Fibroblast of lung (primary cell): ENCODE measurements around the gene CDK4. TPM values are rescaled to one million over a fixed set of nuclear protein-coding genes. Genes with fewer than 3 reads are reported as not detected.

Source experiments
- DNase-seq, 2 donors: peaks; one replicate each; pipeline versions ENCODE4 v3.0.0 to v3.0.0-alpha.2; 2010; ENCODE audit warnings: low read depth in 2 of 2
- H2AFZ ChIP-seq: 2 replicates; pipeline ENCODE4 v1.5.1; 2012; ENCODE audit warnings: low read length, control low read depth, inconsistent platforms
- H3K27ac ChIP-seq: 2 replicates; pipeline ENCODE4 v1.5.1; 2011; ENCODE audit warnings: low read length, control low read depth; ENCODE audit not compliant: insufficient read depth
- H3K27me3 ChIP-seq: 2 replicates; pipeline ENCODE4 v1.5.1; 2011; ENCODE audit warnings: mild to moderate bottlenecking, low read length; ENCODE audit not compliant: control insufficient read depth, insufficient read depth
- H3K36me3 ChIP-seq: 2 replicates; pipeline ENCODE4 v1.5.1; 2011; ENCODE audit warnings: low read length; ENCODE audit not compliant: control insufficient read depth, insufficient read depth
- H3K4me1 ChIP-seq: 2 replicates; pipeline ENCODE4 v1.5.1; 2011; ENCODE audit warnings: low read length; ENCODE audit not compliant: control insufficient read depth, insufficient read depth; ENCODE audit errors: extremely low read depth
- H3K4me2 ChIP-seq: 2 replicates; pipeline ENCODE4 v1.5.1; 2011; ENCODE audit warnings: low read length, control low read depth; ENCODE audit not compliant: insufficient read depth; ENCODE audit errors: extremely low read depth
- H3K4me3 ChIP-seq, 4 experiments: fragments of 200-600 bp in 1 of 4; sonication (generic) in 1 of 4; replicated peaks in 1 of 4; 2 replicates each; pipeline ENCODE4 v1.5.1; 2011 to 2016; ENCODE audit warnings: low read length in 4 of 4, low read depth in 3 of 4, mild to moderate bottlenecking in 3 of 4, control low read depth in 2 of 4, inconsistent platforms in 1 of 4, mixed read lengths in 1 of 4; ENCODE audit not compliant: insufficient read depth in 1 of 4; ENCODE audit errors: control extremely low read depth in 1 of 4
- H3K79me2 ChIP-seq: 2 replicates; pipeline ENCODE4 v1.5.1; 2012; ENCODE audit warnings: mild to moderate bottlenecking, low read length, inconsistent platforms; ENCODE audit not compliant: control insufficient read depth, insufficient read depth
- H3K9ac ChIP-seq: 2 replicates; pipeline ENCODE4 v1.5.1; 2011; ENCODE audit warnings: mild to moderate bottlenecking, low read length, control low read depth; ENCODE audit not compliant: insufficient read depth
- H3K9me3 ChIP-seq: 2 replicates; pipeline ENCODE4 v1.5.1; 2012; ENCODE audit warnings: low read depth, low read length; ENCODE audit not compliant: control insufficient read depth, insufficient read depth
- H4K20me1 ChIP-seq: 2 replicates; pipeline ENCODE4 v1.5.1; 2011; ENCODE audit warnings: low read length; ENCODE audit not compliant: control insufficient read depth, insufficient read depth; ENCODE audit errors: extremely low read depth
- CTCF ChIP-seq, 2 donors: IDR thresholded peaks in 1 of 2; conservative IDR thresholded peaks in 1 of 2; 1 replicate in 1 of 2; 2 replicates in 1 of 2; pipeline ENCODE4 v1.5.1; 2011 to 2012; ENCODE audit warnings: low read length in 2 of 2, control low read depth in 1 of 2, inconsistent platforms in 1 of 2, low read depth in 1 of 2, mild to moderate bottlenecking in 1 of 2
- EZH2 ChIP-seq: IDR thresholded peaks from 2 replicates; pipeline ENCODE4 v1.5.1; 2012; ENCODE audit warnings: low read length, control low read depth, mild to moderate bottlenecking; ENCODE audit errors: missing control alignments
- polyA plus RNA-seq, 2 donors: library from polyadenylated mRNA; depleted of rRNA in 1 of 2; stranded (reverse) in 1 of 2; unstranded in 1 of 2; fragments of >200 nt; gene quantifications; 2 replicates each; pipeline ENCODE4 v1.2.1, GENCODE V29; 2011 to 2012; ENCODE audit warnings: missing spikeins in 1 of 2
- total RNA-seq: library from RNA; depleted of rRNA; stranded (reverse); fragments of >200 nt; gene quantifications from 2 replicates; pipeline ENCODE4 v1.2.1, GENCODE V29; 2014

The CDK4 gene
- total and polyA plus RNA-seq, 2 donors (not counting 1 experiment from before 2014, with no cell fraction given): 183 to 233 TPM

- Histone ChIP-seq H3K4me1 (peaks cover 3% of the 10 kb centered on the region), H3K27me3 (peaks cover 64% of the 10 kb centered on the region), H3K9ac (no peak overlapping the region), H3K27ac (no peak overlapping the region), H4K20me1 (no peaks in the 10 kb centered on the region), H3K4me3 (no peak overlapping the region), H3K36me3 (no peaks in the 10 kb centered on the region), H3K4me2 (no peak overlapping the region), H3K9me3 (no peaks in the 10 kb centered on the region), H3K79me2 (no peaks in the 10 kb centered on the region), H2AFZ (no peak overlapping the region)
- TF ChIP-seq EZH2 (peak; percentile 85), CTCF (conservative IDR thresholded peaks at IDR 0.05 in 1 of 2, IDR thresholded peaks at IDR 0.05 in 1 of 2; ENCODE audit: low read depth in 1 of 2, low read length in 2 of 2) (no peak)
- DNase-seq: no peak
Observed at GRCh38 chr12:57739387-57739786, 12.7 kb downstream of the CDK4 start.

DNA sequence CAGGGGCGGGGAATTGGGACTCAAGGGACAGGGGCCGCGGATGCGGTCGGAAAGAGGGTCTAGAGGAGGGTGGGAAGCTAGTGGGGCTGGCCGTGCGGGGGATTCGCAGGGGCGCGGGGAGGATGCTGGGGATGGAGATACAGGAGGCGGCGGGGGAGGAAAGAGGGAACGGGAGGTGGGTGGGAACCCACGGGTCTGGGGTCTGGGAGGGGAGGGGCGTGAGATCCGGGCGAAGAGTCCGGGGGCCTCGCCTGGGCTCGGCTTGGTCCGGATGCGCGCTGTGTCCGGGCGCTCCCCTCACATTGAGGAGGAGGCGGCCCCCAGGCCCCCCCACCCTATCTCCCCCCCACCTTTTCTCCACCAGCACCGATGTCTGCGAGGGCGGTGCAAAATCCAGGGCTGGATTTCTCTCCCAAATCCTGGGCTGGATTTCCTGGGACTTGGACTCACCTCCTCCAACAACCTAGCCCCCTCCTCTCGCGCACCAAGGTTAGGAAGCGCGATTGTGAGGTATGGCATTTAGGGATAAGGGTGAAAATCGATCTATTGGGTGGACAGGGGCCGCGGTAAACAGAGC, 13.4 kb downstream of the CDK4 start, which contains the start of gene AGAP2:
Gene AGAP2, minus strand, starts transcription at position 82 of the 577 bp plus-strand sequence. CDS start 496 bp downstream, outside the sequence.
- Histone ChIP-seq H3K4me3 (peak within 1 kb of the TSS in 1 of 4 experiments; percentile 36), H3K27ac (no peak within 1 kb of the TSS), H3K9ac (peak within 1 kb of the TSS; percentile 32), H3K79me2 (no peaks in the 10 kb centered on the region), H4K20me1 (no peaks in the 10 kb centered on the region), H3K4me2 (peak within 1 kb of the TSS; percentile 37), H3K36me3 (no peaks in the 10 kb centered on the region), H2AFZ (no peak within 1 kb of the TSS), H3K27me3 (peaks cover 71% of the 10 kb centered on the region), H3K4me1 (peaks cover 3% of the 10 kb centered on the region), H3K9me3 (no peaks in the 10 kb centered on the region)
- TF ChIP-seq CTCF (conservative IDR thresholded peaks at IDR 0.05 in 1 of 2, IDR thresholded peaks at IDR 0.05 in 1 of 2; ENCODE audit: low read depth in 1 of 2, low read length in 2 of 2) (no peak), EZH2 (peak; percentile 96)
- peak in 1 of 2 donors; percentile 27 for DNase-seq

GRCh38 chr12:57737467-57738460, 14.3 kb downstream of the CDK4 start:
- peak overlapping the region in 1 of 4 experiments; percentile 36 for H3K4me3 ChIP-seq
- H3K4me1 ChIP-seq: peaks cover 3% of the 10 kb centered on the region
- peak; percentile 27 to 37 for TF ChIP-seq CTCF (conservative IDR thresholded peaks at IDR 0.05 in 1 of 2, IDR thresholded peaks at IDR 0.05 in 1 of 2; ENCODE audit: low read depth in 1 of 2, low read length in 2 of 2)
- TF ChIP-seq EZH2: peak; percentile 97
- peak overlapping the region; percentile 32 for H3K9ac ChIP-seq
- no peak for DNase-seq
- H3K79me2 ChIP-seq: no peaks in the 10 kb centered on the region
- H4K20me1 ChIP-seq: no peaks in the 10 kb centered on the region
- H3K4me2 ChIP-seq: peak overlapping the region; percentile 37
- peaks cover 77% of the 10 kb centered on the region for H3K27me3 ChIP-seq
- no peaks in the 10 kb centered on the region for H3K36me3 ChIP-seq
- H2AFZ ChIP-seq: no peak overlapping the region
- H3K27ac ChIP-seq: no peak overlapping the region
- H3K9me3 ChIP-seq: no peaks in the 10 kb centered on the region
